Left lung (tissue), 10 donors: ENCODE measurements around the gene NID2. TPM values are rescaled to one million over a fixed set of nuclear protein-coding genes. Genes with fewer than 3 reads are reported as not detected.

Experiments used
- ATAC-seq: fragments of 200-7000 bp; cut with Tn5 transposase; one replicate; pipeline ENCODE4 v1.9.1; 2020; ENCODE audit warnings: moderate library complexity
- DNase-seq, 4 donors: peaks; one replicate each; pipeline ENCODE4 v3.0.0-alpha.2; 2013 to 2020
- H3K27ac ChIP-seq, 2 donors: fragments of 200-600 bp; sonication (generic) in 1 of 2; one replicate each; pipeline versions ENCODE4 v1.5.0 to v1.8.0; 2020 to 2021
- H3K27me3 ChIP-seq, 2 donors: fragments of 200-600 bp; sonication (generic) in 1 of 2; one replicate each; pipeline versions ENCODE4 v1.5.0 to v1.8.0; 2020 to 2021
- H3K36me3 ChIP-seq, 2 donors: fragments of 200-600 bp; sonication (generic) in 1 of 2; one replicate each; pipeline versions ENCODE4 v1.5.0 to v1.8.0; 2020 to 2021
- H3K4me1 ChIP-seq, 2 donors: fragments of 200-600 bp; one replicate each; pipeline ENCODE4 v1.8.0; 2021
- H3K4me3 ChIP-seq, 2 donors: fragments of 200-600 bp; sonication (generic) in 1 of 2; one replicate each; pipeline versions ENCODE4 v1.5.0 to v1.8.0; 2020 to 2021; ENCODE audit warnings: mild to moderate bottlenecking in 1 of 2
- H3K9me3 ChIP-seq, 2 donors: fragments of 200-600 bp; sonication (generic) in 1 of 2; one replicate each; pipeline versions ENCODE4 v1.5.0 to v1.8.0; 2020 to 2021
- intact Hi-C, 2 donors: fragments of 100-400 bp; cut with DNase I; formaldehyde crosslinking; loops; one replicate each; pipeline versions ENCODE4 v1.11.2 to v1.14.2; 2022
- polyA plus RNA-seq, 6 donors: library from polyadenylated mRNA; unstranded; fragments of 120-200 nt; gene quantifications; one replicate each; pipeline ENCODE4 v1.2.1, GENCODE V29; 2013; ENCODE audit not compliant: insufficient read length in 6 of 6
- total RNA-seq, 2 donors: library from RNA; stranded (reverse); fragmentation: NEBNext Ultra II Directional; extraction: Animal tissue kit (Norgen Biotek cat#: 25700); gene quantifications; one replicate each; pipeline ENCODE4 v1.2.1, GENCODE V29; 2021
- TF ChIP-seq, protein P1 (sequence below), 2 donors: fragments of 200-600 bp; sonication (generic) in 1 of 2; IDR thresholded peaks; one replicate each; pipeline versions ENCODE4 v1.5.0 to v1.8.0; 2021; ENCODE audit warnings: antibody characterized with exemption in 2 of 2
- donor health status: DM: no; HTN: yes; CAD: no.
- donor health status: DM: no; HTN: no; CAD: no.

The NID2 gene
- total and polyA plus RNA-seq, 8 donors: 25.0 to 593 (median 235) TPM

DNA sequence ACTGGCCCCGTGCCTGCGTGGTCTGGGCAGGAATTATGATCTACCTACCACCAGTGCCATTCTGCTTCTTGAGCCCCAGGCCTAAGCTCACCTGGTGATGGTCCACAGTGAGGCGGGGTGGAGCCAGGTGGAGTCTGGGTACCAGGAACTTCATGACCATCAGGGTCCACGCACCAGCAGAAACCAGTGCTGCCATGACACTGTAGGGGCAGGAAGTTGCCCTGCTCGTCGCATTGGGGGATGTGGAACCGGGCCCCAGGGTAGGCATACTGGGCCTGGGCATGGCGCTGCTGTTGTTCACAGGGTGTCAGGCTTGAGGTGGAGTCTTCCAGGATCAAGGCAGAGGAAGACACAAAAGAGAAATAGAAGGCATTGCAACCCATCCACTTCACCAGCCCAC is 49.9 kb downstream of the NID2 start:
- no peaks in the 10 kb centered on the region for H3K36me3 ChIP-seq
- no peak overlapping the region for H3K4me3 ChIP-seq
- no peak overlapping the region for H3K27ac ChIP-seq
- peak in 1 of 4 donors; percentile 59 for DNase-seq
- ATAC-seq: no peak
- intact Hi-C loops: no loop called here
- no peaks in the 10 kb centered on the region for H3K9me3 ChIP-seq
- peaks cover 0 to 28% of the 10 kb centered on the region in 2 donors for H3K4me1 ChIP-seq
- no peaks in the 10 kb centered on the region for H3K27me3 ChIP-seq
- TF ChIP-seq, protein P1, sequence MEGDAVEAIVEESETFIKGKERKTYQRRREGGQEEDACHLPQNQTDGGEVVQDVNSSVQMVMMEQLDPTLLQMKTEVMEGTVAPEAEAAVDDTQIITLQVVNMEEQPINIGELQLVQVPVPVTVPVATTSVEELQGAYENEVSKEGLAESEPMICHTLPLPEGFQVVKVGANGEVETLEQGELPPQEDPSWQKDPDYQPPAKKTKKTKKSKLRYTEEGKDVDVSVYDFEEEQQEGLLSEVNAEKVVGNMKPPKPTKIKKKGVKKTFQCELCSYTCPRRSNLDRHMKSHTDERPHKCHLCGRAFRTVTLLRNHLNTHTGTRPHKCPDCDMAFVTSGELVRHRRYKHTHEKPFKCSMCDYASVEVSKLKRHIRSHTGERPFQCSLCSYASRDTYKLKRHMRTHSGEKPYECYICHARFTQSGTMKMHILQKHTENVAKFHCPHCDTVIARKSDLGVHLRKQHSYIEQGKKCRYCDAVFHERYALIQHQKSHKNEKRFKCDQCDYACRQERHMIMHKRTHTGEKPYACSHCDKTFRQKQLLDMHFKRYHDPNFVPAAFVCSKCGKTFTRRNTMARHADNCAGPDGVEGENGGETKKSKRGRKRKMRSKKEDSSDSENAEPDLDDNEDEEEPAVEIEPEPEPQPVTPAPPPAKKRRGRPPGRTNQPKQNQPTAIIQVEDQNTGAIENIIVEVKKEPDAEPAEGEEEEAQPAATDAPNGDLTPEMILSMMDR (IDR thresholded peaks at IDR 0.05): no peak

GRCh38 chr14:52018252-52018651 is 50.6 kb downstream of the NID2 start:
- H3K9me3 ChIP-seq: no peaks in the 10 kb centered on the region
- H3K27ac ChIP-seq: no peak overlapping the region

DNA sequence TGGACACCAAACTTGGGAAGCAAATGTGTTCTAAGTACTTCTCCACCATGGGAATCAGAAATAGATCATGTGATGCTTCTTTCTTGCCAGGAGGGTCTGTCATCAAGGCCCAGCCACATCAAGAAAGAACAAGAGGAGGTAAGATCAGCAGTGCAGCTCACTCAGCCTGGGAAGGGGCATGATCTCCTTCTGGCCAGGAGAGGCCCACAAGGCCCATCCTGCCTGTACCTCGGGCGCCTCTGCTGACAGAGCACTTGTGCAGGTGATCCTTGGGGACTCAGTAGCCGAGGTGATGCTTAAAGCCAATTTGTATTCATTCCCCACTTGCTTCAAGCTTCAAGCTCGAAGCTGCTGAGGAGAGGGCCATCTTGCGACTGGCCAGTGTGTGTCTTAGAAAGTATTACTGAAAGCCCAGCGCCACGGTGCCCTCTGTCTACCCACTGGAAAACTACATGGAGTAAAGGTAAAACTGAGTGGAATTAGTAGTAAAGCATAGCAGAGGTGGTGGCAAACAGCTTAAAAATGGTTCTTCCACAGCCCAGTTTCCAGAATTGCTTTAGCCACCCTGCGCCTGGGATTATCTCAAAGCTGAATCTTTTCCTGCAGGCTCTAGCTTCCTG is 53.3 kb downstream of the NID2 start:
- intact Hi-C loops: no loop called here
- peaks cover 0 to 15% of the 10 kb centered on the region in 2 donors for H3K36me3 ChIP-seq
- H3K27me3 ChIP-seq: no peaks in the 10 kb centered on the region
- H3K4me3 ChIP-seq: no peak overlapping the region
- no peaks in the 10 kb centered on the region for H3K9me3 ChIP-seq
- H3K4me1 ChIP-seq: peaks cover 0 to 20% of the 10 kb centered on the region in 2 donors
- no peak for DNase-seq
- TF ChIP-seq, protein P1 (IDR thresholded peaks at IDR 0.05): peak in 1 of 2 donors; percentile 23
- no peak for ATAC-seq
- H3K27ac ChIP-seq: no peak overlapping the region

More at GRCh38 chr14:52018252-52018651, 50.6 kb downstream of the NID2 start:
- intact Hi-C loops: no loop called here
- Histone ChIP-seq H3K4me1 (peaks cover 0 to 28% of the 10 kb centered on the region in 2 donors), H3K36me3 (no peaks in the 10 kb centered on the region), H3K4me3 (no peak overlapping the region), H3K27me3 (no peaks in the 10 kb centered on the region)
- no peak for DNase-seq
- TF ChIP-seq, protein P1 (IDR thresholded peaks at IDR 0.05): no peak
- peak; percentile 81 for ATAC-seq

DNA sequence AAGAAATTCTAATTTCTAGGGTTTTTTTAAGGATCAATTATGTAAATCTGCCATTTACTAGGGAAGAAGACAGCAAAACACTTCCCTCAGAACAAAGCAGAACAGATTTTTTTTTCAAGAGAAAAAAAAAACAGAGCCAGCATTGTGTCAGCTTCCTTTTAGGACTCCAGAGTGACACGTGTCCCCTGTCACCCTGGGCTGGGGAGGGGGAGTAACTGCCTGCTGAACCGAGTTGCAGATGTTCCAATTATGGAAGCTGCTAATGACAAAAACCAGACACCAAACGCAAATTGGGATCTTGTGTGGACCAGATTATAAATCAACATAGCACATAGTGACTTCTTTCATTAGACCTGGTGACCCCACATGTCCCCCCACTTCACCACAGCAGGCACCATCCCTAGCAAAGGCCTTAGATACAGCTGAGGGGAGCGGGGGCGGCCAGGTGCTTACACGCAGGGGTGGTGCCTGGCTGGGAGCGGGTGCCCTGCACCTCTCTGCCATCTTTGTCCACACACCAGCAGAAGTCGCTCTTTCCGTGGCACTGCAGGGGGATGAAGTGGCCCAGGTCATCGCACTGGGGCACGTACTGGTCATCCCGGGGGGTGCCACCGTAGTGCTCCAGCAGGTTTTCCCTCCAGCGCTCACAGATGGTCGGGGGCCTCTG is 54.1 kb downstream of the NID2 start:
- no peaks in the 10 kb centered on the region for H3K9me3 ChIP-seq
- no peak overlapping the region for H3K27ac ChIP-seq
- peak in 1 of 4 donors; percentile 40 for DNase-seq
- peaks cover 0 to 23% of the 10 kb centered on the region in 2 donors for H3K36me3 ChIP-seq
- intact Hi-C loops: no loop called here
- H3K27me3 ChIP-seq: no peaks in the 10 kb centered on the region
- peaks cover 0 to 14% of the 10 kb centered on the region in 2 donors for H3K4me1 ChIP-seq
- no peak overlapping the region for H3K4me3 ChIP-seq
- ATAC-seq: no peak
- TF ChIP-seq, protein P1 (IDR thresholded peaks at IDR 0.05): no peak

DNA sequence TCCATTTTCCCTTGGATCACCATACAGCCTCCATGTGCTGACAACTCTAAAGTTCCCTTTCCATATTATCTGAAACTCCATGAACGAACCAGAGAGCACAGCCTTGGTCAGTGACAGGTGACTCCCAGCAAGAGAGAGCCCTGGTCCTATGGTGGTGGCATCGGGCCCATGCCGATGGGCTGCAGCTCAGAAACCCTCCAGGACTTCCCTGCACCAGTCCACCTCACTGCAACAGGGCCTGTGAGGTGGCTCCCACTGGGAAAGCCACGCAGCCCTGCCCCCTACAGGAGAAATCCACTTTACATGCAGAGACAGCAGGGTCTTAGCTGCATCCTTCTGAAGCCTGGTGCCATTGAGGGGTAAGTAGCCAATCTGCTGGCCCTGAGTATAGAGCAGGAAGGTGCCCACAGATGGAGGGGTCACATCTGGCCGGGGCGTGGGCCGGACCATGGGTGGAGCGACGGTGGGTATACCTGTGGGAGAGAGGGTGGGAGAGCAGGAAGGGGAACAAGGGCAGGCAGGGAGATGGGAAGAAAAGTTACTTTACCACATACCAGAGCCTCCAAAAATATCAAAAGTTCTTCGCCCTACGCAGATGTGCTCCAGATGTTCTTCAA is 54.8 kb downstream of the NID2 start:
- intact Hi-C loops: no loop called here

More for the DNA sequence above, 54.8 kb downstream of the NID2 start:
- Histone ChIP-seq H3K4me1 (peaks cover 0 to 13% of the 10 kb centered on the region in 2 donors), H3K27ac (no peak overlapping the region), H3K9me3 (no peaks in the 10 kb centered on the region), H3K27me3 (no peaks in the 10 kb centered on the region), H3K36me3 (peaks cover 0 to 29% of the 10 kb centered on the region in 2 donors), H3K4me3 (no peak overlapping the region)
- ATAC-seq: no peak
- TF ChIP-seq, protein P1 (IDR thresholded peaks at IDR 0.05): no peak
- peak in 1 of 4 donors; percentile 59 for DNase-seq
